Left lung (tissue), 10 donors: ENCODE data around the gene STEAP1. TPM values are rescaled to one million over a fixed set of nuclear protein-coding genes. Genes with fewer than 3 reads are reported as not detected.

Source experiments
- ATAC-seq: fragments of 200-7000 bp; cut with Tn5 transposase; one replicate; pipeline ENCODE4 v1.9.1; 2020; ENCODE audit warnings: moderate library complexity
- DNase-seq, 4 donors: peaks; one replicate each; pipeline ENCODE4 v3.0.0-alpha.2; 2013 to 2020
- H3K27ac ChIP-seq, 2 donors: fragments of 200-600 bp; sonication (generic) in 1 of 2; one replicate each; pipeline versions ENCODE4 v1.5.0 to v1.8.0; 2020 to 2021
- H3K27me3 ChIP-seq, 2 donors: fragments of 200-600 bp; sonication (generic) in 1 of 2; one replicate each; pipeline versions ENCODE4 v1.5.0 to v1.8.0; 2020 to 2021
- H3K36me3 ChIP-seq, 2 donors: fragments of 200-600 bp; sonication (generic) in 1 of 2; one replicate each; pipeline versions ENCODE4 v1.5.0 to v1.8.0; 2020 to 2021
- H3K4me1 ChIP-seq, 2 donors: fragments of 200-600 bp; one replicate each; pipeline ENCODE4 v1.8.0; 2021
- H3K4me3 ChIP-seq, 2 donors: fragments of 200-600 bp; sonication (generic) in 1 of 2; one replicate each; pipeline versions ENCODE4 v1.5.0 to v1.8.0; 2020 to 2021; ENCODE audit warnings: mild to moderate bottlenecking in 1 of 2
- H3K9me3 ChIP-seq, 2 donors: fragments of 200-600 bp; sonication (generic) in 1 of 2; one replicate each; pipeline versions ENCODE4 v1.5.0 to v1.8.0; 2020 to 2021
- intact Hi-C, 2 donors: fragments of 100-400 bp; cut with DNase I; formaldehyde crosslinking; loops; one replicate each; pipeline versions ENCODE4 v1.11.2 to v1.14.2; 2022
- polyA plus RNA-seq, 6 donors: library from polyadenylated mRNA; unstranded; fragments of 120-200 nt; gene quantifications; one replicate each; pipeline ENCODE4 v1.2.1, GENCODE V29; 2013; ENCODE audit not compliant: insufficient read length in 6 of 6
- total RNA-seq, 2 donors: library from RNA; stranded (reverse); fragmentation: NEBNext Ultra II Directional; extraction: Animal tissue kit (Norgen Biotek cat#: 25700); gene quantifications; one replicate each; pipeline ENCODE4 v1.2.1, GENCODE V29; 2021
- TF ChIP-seq, protein P1 (sequence below), 2 donors: fragments of 200-600 bp; sonication (generic) in 1 of 2; IDR thresholded peaks; one replicate each; pipeline versions ENCODE4 v1.5.0 to v1.8.0; 2021; ENCODE audit warnings: antibody characterized with exemption in 2 of 2
- donor health status: DM: no; HTN: yes; CAD: no.
- donor health status: DM: no; HTN: no; CAD: no.

STEAP1 gene
- total and polyA plus RNA-seq, 8 donors = 1.4 to 23.6 (median 2.3) TPM

DNA sequence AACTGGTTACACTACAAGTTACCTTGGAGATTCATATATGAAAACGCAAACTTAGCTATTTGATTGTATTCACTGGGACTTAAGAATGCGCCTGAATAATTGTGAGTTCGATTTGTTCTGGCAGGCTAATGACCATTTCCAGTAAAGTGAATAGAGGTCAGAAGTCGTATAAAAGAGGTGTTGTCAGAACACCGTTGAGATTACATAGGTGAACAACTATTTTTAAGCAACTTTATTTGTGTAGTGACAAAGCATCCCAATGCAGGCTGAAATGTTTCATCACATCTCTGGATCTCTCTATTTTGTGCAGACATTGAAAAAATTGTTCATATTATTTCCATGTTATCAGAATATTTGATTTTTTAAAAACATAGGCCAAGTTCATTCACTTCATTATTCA, 9.3 kb downstream of the STEAP1 start:
- no peaks in the 10 kb centered on the region for H3K36me3 ChIP-seq
- H3K27me3 ChIP-seq = no peaks in the 10 kb centered on the region
- no peak for DNase-seq
- TF ChIP-seq, protein P1, sequence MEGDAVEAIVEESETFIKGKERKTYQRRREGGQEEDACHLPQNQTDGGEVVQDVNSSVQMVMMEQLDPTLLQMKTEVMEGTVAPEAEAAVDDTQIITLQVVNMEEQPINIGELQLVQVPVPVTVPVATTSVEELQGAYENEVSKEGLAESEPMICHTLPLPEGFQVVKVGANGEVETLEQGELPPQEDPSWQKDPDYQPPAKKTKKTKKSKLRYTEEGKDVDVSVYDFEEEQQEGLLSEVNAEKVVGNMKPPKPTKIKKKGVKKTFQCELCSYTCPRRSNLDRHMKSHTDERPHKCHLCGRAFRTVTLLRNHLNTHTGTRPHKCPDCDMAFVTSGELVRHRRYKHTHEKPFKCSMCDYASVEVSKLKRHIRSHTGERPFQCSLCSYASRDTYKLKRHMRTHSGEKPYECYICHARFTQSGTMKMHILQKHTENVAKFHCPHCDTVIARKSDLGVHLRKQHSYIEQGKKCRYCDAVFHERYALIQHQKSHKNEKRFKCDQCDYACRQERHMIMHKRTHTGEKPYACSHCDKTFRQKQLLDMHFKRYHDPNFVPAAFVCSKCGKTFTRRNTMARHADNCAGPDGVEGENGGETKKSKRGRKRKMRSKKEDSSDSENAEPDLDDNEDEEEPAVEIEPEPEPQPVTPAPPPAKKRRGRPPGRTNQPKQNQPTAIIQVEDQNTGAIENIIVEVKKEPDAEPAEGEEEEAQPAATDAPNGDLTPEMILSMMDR (IDR thresholded peaks at IDR 0.05) = no peak
- H3K4me3 ChIP-seq = no peak overlapping the region
- no peak overlapping the region for H3K27ac ChIP-seq
- no peaks in the 10 kb centered on the region for H3K4me1 ChIP-seq
- no peaks in the 10 kb centered on the region for H3K9me3 ChIP-seq
- intact Hi-C loops = loop anchor here in 1 of 2 donors (10.0 kb wide), 1 partner anchor 271 kb away; no protein-coding TSS in a partner anchor
- no peak for ATAC-seq

DNA sequence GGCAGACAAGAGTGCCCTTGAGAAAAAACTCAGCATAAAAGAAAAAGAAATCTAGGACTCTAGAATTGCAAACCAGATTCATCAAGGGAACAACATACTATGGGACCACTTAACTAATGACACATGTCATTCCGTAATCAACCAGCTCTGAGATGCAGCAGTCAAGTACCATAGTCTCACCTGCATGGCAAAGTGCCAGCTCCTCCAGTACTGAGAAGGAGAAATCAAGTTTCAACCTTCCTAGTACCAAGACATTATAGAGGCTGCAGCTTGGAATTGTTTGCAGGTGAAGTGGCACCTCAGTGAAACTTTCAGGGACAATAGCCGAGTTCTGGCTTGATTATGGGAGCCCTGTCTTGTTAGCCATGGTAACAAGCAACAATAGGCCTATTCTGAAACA, 11.5 kb downstream of the STEAP1 start:
- DNase-seq = peak in 1 of 4 donors; percentile 13
- no peaks in the 10 kb centered on the region for H3K4me1 ChIP-seq
- no peaks in the 10 kb centered on the region for H3K9me3 ChIP-seq
- TF ChIP-seq, protein P1 (IDR thresholded peaks at IDR 0.05) = no peak
- H3K27me3 ChIP-seq = no peaks in the 10 kb centered on the region
- no peak for ATAC-seq
- H3K36me3 ChIP-seq = no peaks in the 10 kb centered on the region
- no peak overlapping the region for H3K27ac ChIP-seq
- intact Hi-C loops = loop anchor here in 1 of 2 donors (10.0 kb wide), 1 partner anchor 269 kb away; no protein-coding TSS in a partner anchor
- no peak overlapping the region for H3K4me3 ChIP-seq

DNA sequence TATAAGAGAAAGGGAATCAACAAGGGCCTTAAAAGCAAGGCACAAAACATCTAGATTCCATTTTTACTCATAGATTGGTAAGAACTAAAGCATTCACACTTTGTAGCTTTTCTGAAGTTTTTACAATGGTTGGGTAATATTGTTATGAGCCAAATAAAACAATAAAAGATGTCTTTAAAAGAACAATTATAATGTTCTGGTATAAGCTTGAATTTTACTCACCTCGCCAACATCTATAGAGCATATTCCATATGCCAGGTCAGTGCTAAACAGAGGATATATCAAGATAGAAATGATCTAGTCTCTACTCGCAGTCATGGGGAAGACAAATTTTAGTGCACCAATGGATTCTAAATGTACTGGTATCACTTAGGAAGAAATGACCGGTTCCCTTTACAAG, 11.9 kb downstream of the STEAP1 start:
- Histone ChIP-seq H3K27me3 (no peaks in the 10 kb centered on the region), H3K4me3 (no peak overlapping the region), H3K4me1 (no peaks in the 10 kb centered on the region), H3K9me3 (no peaks in the 10 kb centered on the region), H3K27ac (no peak overlapping the region), H3K36me3 (no peaks in the 10 kb centered on the region)
- ATAC-seq = no peak
- intact Hi-C loops = loop anchor here in 1 of 2 donors (10.0 kb wide), 1 partner anchor 269 kb away; no protein-coding TSS in a partner anchor
- no peak for DNase-seq
- TF ChIP-seq, protein P1 (IDR thresholded peaks at IDR 0.05) = no peak

GRCh38 chr7:90167361-90167760, 13.1 kb downstream of the STEAP1 start:
- ATAC-seq = no peak
- TF ChIP-seq, protein P1 (IDR thresholded peaks at IDR 0.05) = no peak
- H3K36me3 ChIP-seq = no peaks in the 10 kb centered on the region
- intact Hi-C loops = loop anchor here in 1 of 2 donors (10.0 kb wide), 1 partner anchor 267 kb away; no protein-coding TSS in a partner anchor
- H3K9me3 ChIP-seq = no peaks in the 10 kb centered on the region
- no peaks in the 10 kb centered on the region for H3K4me1 ChIP-seq
- H3K4me3 ChIP-seq = no peak overlapping the region
- no peak overlapping the region for H3K27ac ChIP-seq
- no peak for DNase-seq
- no peaks in the 10 kb centered on the region for H3K27me3 ChIP-seq

DNA sequence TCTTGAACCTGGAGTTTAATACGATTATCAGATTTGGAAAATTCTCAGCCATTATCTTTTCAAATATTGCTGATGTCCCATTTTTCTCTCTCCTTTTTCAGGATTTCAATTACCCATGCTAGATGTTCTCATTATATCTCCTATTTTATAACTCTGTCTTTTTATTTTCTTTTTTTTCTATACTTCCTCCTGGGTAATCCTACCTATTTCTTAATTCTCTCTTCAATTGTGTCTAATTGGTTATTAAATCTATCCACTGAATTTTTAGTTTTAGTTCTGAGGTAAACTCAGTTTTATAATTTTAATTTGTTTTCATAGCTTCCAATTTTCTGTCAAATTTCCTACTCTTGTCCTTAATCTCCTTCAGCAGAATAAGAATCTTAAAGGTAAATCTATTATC, 15.6 kb downstream of the STEAP1 start:
- Histone ChIP-seq H3K4me3 (no peak overlapping the region), H3K36me3 (no peaks in the 10 kb centered on the region), H3K27ac (no peak overlapping the region), H3K4me1 (no peaks in the 10 kb centered on the region), H3K9me3 (no peaks in the 10 kb centered on the region), H3K27me3 (no peaks in the 10 kb centered on the region)
- TF ChIP-seq, protein P1 (IDR thresholded peaks at IDR 0.05) = no peak
- intact Hi-C loops = loop anchor here in 1 of 2 donors (10.0 kb wide), 1 partner anchor 265 kb away; no protein-coding TSS in a partner anchor
- DNase-seq (no peak), ATAC-seq (no peak)
